Caki2 (cell line): ENCODE measurements around the gene AGBL4. TPM values are rescaled to one million over a fixed set of nuclear protein-coding genes. Genes with fewer than 3 reads are reported as not detected.
"Not testable (repeated sequence)": the region's sequence is repeated elsewhere in the genome, so short reads cannot be mapped to it uniquely, and the experiment has no call there.

Source experiments
- DNase-seq: peaks from one replicate; pipeline ENCODE4 v3.0.0-alpha.2; 2015; ENCODE audit warnings: low read depth
- in situ Hi-C: cut with HindIII; loops from 2 replicates; pipeline ENCODE4 v1.10.0; 2016; ENCODE audit warnings: low sequenced_read_pairs, low pct_unique_long_range_greater_than_20kb, mixed read lengths
- total RNA-seq: library from RNA; depleted of rRNA; stranded (reverse); fragments of >200 nt; shearing (Covaris generic); gene quantifications from 2 replicates; pipeline ENCODE4 v1.2.3, GENCODE V29; 2014; ENCODE audit warnings: low replicate concordance

Gene AGBL4
- total RNA-seq, 1 experiment from 2014 or later: not detected

- in situ Hi-C loops: no loop called here
- DNase-seq: no peak
These were observed 997.4 kb downstream of the AGBL4 start for GRCh38 chr1:49026230-49026811.

- in situ Hi-C loops: no loop called here
These were observed 1007.5 kb downstream of the AGBL4 start for GRCh38 chr1:49016030-49016977.

GRCh38 chr1:49013079-49013478 lies 1010.7 kb downstream of the AGBL4 start:
- in situ Hi-C loops: no loop called here
- no peak for DNase-seq

More at GRCh38 chr1:49016030-49016977, 1007.5 kb downstream of the AGBL4 start:
- no peak for DNase-seq

GRCh38 chr1:49002981-49003380 lies 1020.8 kb downstream of the AGBL4 start:
- in situ Hi-C loops, DNase-seq: not testable (repeated sequence)

GRCh38 chr1:48999321-48999720 lies 1024.4 kb downstream of the AGBL4 start:
- no peak for DNase-seq
- in situ Hi-C loops: no loop called here

- in situ Hi-C loops: no loop called here
- DNase-seq: no peak
These were observed 1027.4 kb downstream of the AGBL4 start for GRCh38 chr1:48996311-48996710.

GRCh38 chr1:48988633-48989197 lies 1035.0 kb downstream of the AGBL4 start:
- in situ Hi-C loops: no loop called here
- no peak for DNase-seq

- in situ Hi-C loops: no loop called here
- no peak for DNase-seq
These were observed 1043.8 kb downstream of the AGBL4 start for GRCh38 chr1:48979940-48980339.

GRCh38 chr1:48978413-48978812 lies 1045.3 kb downstream of the AGBL4 start:
- in situ Hi-C loops: no loop called here

GRCh38 chr1:48977273-48977672 lies 1046.5 kb downstream of the AGBL4 start:
- in situ Hi-C loops: no loop called here
- DNase-seq: no peak

More at GRCh38 chr1:48978413-48978812, 1045.3 kb downstream of the AGBL4 start:
- no peak for DNase-seq

- DNase-seq: no peak
- in situ Hi-C loops: no loop called here
These were observed 1053.8 kb downstream of the AGBL4 start for GRCh38 chr1:48969971-48970370.

GRCh38 chr1:48967318-48967717 lies 1056.4 kb downstream of the AGBL4 start:
- DNase-seq: no peak
- in situ Hi-C loops: no loop called here

- DNase-seq: no peak
These were observed 1057.2 kb downstream of the AGBL4 start for GRCh38 chr1:48966583-48966982.

GRCh38 chr1:48960320-48960719 lies 1063.4 kb downstream of the AGBL4 start:
- in situ Hi-C loops: no loop called here
- no peak for DNase-seq

More at GRCh38 chr1:48966583-48966982, 1057.2 kb downstream of the AGBL4 start:
- in situ Hi-C loops: no loop called here

GRCh38 chr1:48955774-48956173 lies 1068.0 kb downstream of the AGBL4 start:
- no peak for DNase-seq
- in situ Hi-C loops: no loop called here

- no peak for DNase-seq
- in situ Hi-C loops: no loop called here
These were observed 1070.1 kb downstream of the AGBL4 start for GRCh38 chr1:48953617-48954016.

GRCh38 chr1:48948562-48948961 lies 1075.2 kb downstream of the AGBL4 start:
- DNase-seq: no peak

GRCh38 chr1:48947761-48948537 lies 1075.8 kb downstream of the AGBL4 start:
- no peak for DNase-seq
- in situ Hi-C loops: no loop called here

More at GRCh38 chr1:48948562-48948961, 1075.2 kb downstream of the AGBL4 start:
- in situ Hi-C loops: no loop called here
